OCI-LY7 (cell line): ENCODE measurements around the gene PLTP.

Experiments used
- EZH2phosphoT487 ChIP-seq: fragments of 200-600 bp; sonication (generic); IDR thresholded peaks from 2 replicates; pipeline ENCODE4 v1.6.1; 2018; ENCODE audit warnings: low read depth, borderline replicate concordance, mild to moderate bottlenecking, mixed run types, antibody characterized with exemption, low read length, moderate library complexity, mixed read lengths
- TF ChIP-seq, protein P1 (sequence below): fragments of 200-600 bp; sonication (generic); conservative IDR thresholded peaks from 2 replicates; pipeline ENCODE4 v1.5.1; 2014; ENCODE audit warnings: mild to moderate bottlenecking, antibody characterized with exemption, low read length, moderate library complexity, mixed read lengths

GRCh38 chr20:45958593-45958992, 46.6 kb upstream of the PLTP start:
- TF ChIP-seq, protein P1, sequence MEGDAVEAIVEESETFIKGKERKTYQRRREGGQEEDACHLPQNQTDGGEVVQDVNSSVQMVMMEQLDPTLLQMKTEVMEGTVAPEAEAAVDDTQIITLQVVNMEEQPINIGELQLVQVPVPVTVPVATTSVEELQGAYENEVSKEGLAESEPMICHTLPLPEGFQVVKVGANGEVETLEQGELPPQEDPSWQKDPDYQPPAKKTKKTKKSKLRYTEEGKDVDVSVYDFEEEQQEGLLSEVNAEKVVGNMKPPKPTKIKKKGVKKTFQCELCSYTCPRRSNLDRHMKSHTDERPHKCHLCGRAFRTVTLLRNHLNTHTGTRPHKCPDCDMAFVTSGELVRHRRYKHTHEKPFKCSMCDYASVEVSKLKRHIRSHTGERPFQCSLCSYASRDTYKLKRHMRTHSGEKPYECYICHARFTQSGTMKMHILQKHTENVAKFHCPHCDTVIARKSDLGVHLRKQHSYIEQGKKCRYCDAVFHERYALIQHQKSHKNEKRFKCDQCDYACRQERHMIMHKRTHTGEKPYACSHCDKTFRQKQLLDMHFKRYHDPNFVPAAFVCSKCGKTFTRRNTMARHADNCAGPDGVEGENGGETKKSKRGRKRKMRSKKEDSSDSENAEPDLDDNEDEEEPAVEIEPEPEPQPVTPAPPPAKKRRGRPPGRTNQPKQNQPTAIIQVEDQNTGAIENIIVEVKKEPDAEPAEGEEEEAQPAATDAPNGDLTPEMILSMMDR, result no peak
- no peak for TF ChIP-seq EZH2phosphoT487
